Fibroblast of mammary gland (primary cell): Measurements from ENCODE around the gene MEF2C.
"Not testable (repeated sequence)": the region's sequence is repeated elsewhere in the genome, so short reads cannot be mapped to it uniquely, and the experiment has no call there.

ENCODE experiments used
- DNase-seq: peaks from one replicate; pipeline ENCODE4 v3.0.0-alpha.2; 2010; ENCODE audit warnings: low read depth
- H3K4me3 ChIP-seq: 2 replicates; pipeline ENCODE4 v1.5.1; 2011; ENCODE audit warnings: low read depth, mild to moderate bottlenecking, low read length, moderate library complexity; ENCODE audit not compliant: control insufficient read depth
- TF ChIP-seq, protein P1 (sequence below): conservative IDR thresholded peaks from 2 replicates; pipeline ENCODE4 v1.5.1; 2011; ENCODE audit warnings: low read depth, low read length, inconsistent platforms; ENCODE audit not compliant: control insufficient read depth, insufficient read depth

MEF2C gene

DNA sequence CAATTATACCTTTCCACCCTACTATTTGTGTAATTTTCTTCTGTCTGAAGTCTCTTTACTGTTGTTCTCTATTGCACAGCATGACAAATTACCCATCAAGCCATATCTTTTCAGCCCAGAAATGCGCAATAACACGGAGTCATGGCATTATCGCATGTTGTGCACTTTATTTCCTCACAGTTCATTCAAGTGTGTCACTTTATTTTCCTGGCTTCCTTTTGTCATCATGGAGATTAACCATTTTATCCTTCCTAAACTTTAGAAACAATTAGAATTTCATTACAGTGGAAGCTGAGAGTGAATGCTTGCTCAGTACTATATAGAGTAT lies 41.3 kb upstream of the MEF2C start:
- DNase-seq, result no peak
- H3K4me3 ChIP-seq, result no peak overlapping the region
- TF ChIP-seq, protein P1, sequence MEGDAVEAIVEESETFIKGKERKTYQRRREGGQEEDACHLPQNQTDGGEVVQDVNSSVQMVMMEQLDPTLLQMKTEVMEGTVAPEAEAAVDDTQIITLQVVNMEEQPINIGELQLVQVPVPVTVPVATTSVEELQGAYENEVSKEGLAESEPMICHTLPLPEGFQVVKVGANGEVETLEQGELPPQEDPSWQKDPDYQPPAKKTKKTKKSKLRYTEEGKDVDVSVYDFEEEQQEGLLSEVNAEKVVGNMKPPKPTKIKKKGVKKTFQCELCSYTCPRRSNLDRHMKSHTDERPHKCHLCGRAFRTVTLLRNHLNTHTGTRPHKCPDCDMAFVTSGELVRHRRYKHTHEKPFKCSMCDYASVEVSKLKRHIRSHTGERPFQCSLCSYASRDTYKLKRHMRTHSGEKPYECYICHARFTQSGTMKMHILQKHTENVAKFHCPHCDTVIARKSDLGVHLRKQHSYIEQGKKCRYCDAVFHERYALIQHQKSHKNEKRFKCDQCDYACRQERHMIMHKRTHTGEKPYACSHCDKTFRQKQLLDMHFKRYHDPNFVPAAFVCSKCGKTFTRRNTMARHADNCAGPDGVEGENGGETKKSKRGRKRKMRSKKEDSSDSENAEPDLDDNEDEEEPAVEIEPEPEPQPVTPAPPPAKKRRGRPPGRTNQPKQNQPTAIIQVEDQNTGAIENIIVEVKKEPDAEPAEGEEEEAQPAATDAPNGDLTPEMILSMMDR, result no peak

DNA sequence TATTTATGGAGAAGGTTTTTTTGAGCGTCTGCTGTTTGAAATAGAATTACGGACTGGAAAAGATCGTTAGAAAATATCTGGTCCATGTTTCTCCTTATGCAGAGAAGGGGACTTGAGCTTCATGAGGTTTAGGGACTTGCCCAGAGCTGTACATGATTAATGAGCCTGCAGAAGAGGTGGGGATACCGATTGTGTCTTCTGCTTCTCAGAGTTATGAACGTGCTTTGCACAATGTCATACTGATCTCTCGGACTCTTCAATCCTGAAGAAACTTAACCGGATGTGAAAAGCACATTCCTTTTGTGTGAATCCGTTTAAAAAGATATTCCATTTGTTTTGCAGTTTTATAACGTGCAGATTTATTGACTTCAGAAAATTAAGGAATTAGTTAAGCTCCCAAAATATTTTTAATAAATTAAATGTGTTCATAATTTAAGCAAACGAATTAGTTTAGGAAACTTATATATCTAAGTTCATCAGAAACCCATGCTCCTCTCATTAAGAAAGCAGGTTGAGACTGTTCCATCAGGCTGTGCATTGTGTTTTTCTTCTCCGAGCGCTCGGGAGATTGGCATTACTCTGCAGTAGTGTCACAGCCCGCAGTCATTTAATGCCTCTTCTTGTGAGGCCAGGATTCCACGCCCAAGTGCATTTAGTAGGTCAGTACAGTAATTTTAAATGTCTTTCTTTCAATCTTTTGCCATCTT lies 40.8 kb upstream of the MEF2C start:
- TF ChIP-seq, protein P1, result no peak
- no peak for DNase-seq
- no peak overlapping the region for H3K4me3 ChIP-seq

DNA sequence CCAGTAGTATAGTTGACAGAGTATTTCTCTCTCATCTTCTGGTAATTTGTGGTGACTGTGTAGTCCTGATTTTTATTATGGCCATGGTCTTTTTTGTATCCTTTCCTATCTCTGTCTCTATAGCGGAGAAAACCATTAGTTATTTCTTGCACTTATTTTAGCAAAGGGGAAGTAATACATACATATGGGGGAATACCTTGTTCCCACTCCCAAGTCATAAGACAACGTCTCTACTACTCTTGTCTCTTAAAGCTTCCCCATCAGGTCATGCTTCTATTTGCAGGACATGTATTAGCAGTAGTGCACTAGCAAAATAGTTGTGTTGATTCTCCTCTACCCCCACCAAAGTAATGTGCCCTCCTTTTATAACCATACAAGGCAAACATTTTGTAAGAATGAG lies 29.8 kb upstream of the MEF2C start:
- not testable (repeated sequence) for H3K4me3 ChIP-seq, DNase-seq

DNA sequence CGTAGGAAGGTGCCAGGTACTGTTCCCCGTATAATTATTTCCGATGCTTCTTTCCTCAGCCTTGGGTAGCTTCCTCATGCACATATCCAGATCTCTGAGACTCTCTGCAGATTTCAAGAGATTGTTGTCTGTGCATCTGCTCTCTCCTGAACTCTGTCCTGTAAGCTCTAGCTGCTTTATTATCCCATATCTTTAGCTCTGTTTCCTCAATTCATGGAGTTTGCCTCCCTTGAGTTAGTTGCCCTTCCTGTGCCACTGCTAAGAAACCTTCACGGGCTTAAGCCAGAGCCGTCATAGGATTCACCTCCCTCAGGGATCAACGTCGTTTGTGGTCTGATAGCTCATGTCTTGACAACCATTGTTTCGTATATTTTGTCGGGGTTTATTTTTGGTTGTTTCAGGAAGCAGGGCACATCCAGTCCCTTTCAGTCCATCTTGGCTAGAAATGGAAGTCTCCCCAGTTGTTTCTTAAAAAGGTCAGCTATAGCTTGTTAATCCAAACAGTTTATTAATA lies 28.1 kb upstream of the MEF2C start:
- DNase-seq, result not testable (repeated sequence)

DNA sequence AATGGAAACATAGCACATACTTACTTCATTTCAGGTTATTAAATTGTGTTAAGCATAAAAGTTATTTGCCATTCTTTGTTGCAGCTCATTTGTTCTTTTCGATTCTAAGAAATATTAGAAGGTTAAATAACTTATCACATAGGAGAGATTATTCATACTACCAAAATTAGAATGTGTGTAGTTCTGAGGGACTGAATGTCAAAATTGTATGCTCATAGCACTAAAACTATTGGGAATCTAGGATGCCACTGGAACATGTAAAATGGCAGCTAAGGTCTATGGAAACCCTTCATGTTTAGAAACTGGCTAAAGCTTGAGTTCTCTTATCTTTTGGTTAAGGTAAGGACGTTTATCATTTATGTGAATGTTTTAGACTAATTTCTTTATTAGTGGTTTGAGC lies 21.5 kb upstream of the MEF2C start:
- not testable (repeated sequence) for H3K4me3 ChIP-seq, DNase-seq

More for the DNA sequence above, 28.1 kb upstream of the MEF2C start:
- H3K4me3 ChIP-seq, result not testable (repeated sequence)

DNA sequence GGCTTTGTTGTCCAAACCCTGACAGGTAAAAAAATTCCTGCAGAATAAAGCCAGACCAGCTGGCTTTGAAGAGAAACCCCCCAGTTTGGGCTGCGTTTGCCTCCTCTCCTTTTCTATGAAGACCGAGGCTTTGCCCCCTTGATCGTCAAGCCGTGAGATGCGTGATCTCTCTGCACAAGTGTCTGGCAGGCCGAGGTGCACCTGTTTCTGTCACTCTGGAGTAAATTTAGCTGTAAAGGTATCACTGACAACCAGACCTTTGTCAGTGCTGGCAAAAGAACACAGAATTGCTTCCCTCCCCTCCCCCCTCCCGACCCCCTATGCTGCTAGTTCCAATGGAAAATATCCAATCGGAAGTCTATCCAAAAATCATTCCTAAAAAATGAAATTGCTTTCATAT lies 21.0 kb upstream of the MEF2C start:
- not testable (repeated sequence) for H3K4me3 ChIP-seq, DNase-seq

DNA sequence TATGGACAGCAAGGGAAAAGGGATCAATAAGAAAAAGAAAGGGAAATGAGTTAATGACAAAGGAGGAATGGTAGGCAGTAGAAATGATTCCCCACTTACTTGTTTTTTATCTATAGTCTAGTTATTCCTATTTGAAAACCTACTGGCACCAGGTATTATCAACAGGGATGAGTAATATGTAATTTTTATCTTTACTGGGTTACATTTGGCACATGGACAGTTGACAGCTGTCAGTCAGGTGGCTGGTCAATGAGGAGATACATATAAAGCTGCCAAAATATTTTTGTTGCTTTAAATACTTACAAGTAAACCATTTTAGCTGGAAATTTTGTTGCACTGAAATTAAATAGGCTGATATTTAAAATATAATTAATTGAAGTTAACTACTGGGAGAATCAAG lies 18.1 kb upstream of the MEF2C start:
- DNase-seq, H3K4me3 ChIP-seq: not testable (repeated sequence)

DNA sequence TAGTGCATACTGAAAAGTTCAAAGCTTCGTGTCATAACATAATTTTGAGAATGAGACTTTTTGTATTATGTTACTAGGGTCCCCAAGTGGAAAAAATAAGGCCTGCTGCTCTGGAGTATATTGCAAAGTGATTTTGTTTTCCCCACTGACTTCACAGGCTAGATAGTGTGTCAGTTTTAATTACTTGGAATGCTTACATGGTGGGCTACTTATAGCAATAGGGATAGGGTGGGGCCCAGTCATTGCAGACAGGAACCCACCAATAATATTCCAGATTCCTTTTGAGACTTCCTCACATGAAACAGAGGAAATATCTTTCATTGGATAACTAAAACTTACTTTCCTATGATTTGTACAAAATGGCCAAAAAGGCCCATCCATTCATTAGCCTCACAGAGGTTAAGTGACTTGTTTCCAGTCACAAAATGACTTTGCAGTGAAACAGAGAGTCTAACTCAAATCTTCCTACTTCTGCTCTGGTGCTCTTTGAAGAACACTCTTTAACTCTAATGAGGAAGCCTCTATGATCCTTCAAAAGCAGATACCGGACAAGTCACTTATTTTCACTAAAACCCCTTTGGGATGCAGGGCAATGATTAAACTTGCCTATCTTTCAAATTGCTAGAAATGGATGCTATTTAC lies 16.2 kb upstream of the MEF2C start:
- TF ChIP-seq, protein P1, result no peak
- no peak for DNase-seq
- H3K4me3 ChIP-seq, result no peak overlapping the region

DNA sequence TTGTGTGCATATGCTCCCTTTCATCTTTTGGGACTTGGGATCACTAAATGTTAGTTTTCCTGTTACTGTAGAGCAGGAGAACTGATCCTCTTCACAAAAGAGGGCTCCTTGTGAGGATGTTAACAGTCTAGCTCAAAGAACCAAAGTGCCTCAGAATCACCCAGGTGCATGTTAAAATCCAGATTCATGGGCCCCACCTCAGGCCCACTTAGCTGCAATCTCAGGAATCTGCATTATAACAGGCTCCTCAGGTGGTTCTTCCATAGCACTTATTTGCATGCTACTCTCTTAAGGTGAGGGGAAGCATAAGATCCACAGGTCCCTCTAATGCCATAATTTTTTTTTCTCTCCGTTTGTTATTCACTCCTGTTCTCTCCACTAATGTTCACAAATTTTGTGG lies 14.8 kb upstream of the MEF2C start:
- TF ChIP-seq, protein P1, result no peak
- no peak for DNase-seq
- no peak overlapping the region for H3K4me3 ChIP-seq
